ENCODE results near the gene PASK. TPM values are rescaled to one million over a fixed set of nuclear protein-coding genes. Genes with fewer than 3 reads are reported as not detected.

The PASK gene
- total and polyA plus RNA-seq, 9 of the 15 experiments (the other 6 are each of a cell fraction or from before 2014, with no cell fraction given), result 1.5 to 30.3 (median 9.9) TPM

DNA sequence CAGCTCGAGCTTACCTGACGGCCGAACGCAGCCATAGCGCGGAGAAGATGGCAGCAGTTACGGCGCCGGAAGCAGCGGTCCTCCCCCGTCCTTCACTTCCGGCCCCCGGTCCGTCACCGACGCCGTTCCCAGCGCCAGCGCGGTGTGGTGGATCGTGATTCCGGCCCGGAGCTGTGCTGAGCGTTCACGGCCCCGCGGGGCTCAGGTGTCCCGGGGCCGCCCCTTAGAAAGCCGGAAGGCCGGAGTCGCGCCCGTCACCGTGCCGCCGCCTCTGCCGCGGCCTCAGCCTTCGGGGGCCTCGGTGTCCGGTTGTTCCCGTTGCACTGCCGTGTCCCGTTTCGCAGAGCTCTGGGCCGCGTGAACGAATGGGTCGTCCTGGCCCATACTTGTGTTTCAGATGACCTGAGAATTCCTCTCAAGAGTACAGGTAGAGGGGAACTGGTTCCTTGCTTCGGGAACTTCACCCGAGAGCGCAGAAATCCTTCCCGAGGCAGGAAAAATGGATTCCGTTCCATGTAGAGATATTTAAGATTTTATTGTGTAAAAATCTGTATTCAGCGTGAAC lies 47.0 kb downstream of the PASK start, which contains the start of gene MTERF4 (continued):
- TF ChIP-seq BDP1 (IDR thresholded peaks at IDR 0.05; ENCODE audit: insufficient read depth, insufficient read length), result no peak
- no peak for TF ChIP-seq RBM39 (optimal IDR thresholded peaks at IDR 0.05; ENCODE audit: low read depth, low read length)
- TF ChIP-seq FOSL1 (tag; conservative IDR thresholded peaks at IDR 0.05), result 0 out of 2 replicates have a peak, but pooled peaks have one; percentile 19
- TF ChIP-seq NEUROD1 (IDR thresholded peaks at IDR 0.05; ENCODE audit: borderline replicate concordance, low read depth, low read length, partially characterized antibody), result peak; percentile 55
- TF ChIP-seq, protein P1, sequence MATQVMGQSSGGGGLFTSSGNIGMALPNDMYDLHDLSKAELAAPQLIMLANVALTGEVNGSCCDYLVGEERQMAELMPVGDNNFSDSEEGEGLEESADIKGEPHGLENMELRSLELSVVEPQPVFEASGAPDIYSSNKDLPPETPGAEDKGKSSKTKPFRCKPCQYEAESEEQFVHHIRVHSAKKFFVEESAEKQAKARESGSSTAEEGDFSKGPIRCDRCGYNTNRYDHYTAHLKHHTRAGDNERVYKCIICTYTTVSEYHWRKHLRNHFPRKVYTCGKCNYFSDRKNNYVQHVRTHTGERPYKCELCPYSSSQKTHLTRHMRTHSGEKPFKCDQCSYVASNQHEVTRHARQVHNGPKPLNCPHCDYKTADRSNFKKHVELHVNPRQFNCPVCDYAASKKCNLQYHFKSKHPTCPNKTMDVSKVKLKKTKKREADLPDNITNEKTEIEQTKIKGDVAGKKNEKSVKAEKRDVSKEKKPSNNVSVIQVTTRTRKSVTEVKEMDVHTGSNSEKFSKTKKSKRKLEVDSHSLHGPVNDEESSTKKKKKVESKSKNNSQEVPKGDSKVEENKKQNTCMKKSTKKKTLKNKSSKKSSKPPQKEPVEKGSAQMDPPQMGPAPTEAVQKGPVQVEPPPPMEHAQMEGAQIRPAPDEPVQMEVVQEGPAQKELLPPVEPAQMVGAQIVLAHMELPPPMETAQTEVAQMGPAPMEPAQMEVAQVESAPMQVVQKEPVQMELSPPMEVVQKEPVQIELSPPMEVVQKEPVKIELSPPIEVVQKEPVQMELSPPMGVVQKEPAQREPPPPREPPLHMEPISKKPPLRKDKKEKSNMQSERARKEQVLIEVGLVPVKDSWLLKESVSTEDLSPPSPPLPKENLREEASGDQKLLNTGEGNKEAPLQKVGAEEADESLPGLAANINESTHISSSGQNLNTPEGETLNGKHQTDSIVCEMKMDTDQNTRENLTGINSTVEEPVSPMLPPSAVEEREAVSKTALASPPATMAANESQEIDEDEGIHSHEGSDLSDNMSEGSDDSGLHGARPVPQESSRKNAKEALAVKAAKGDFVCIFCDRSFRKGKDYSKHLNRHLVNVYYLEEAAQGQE (IDR thresholded peaks at IDR 0.05; ENCODE audit: borderline replicate concordance), result no peak
- TF ChIP-seq, protein P1 (CRISPR knock-in tag; IDR thresholded peaks at IDR 0.05; ENCODE audit: low read depth), result no peak
- TF ChIP-seq, protein P2, sequence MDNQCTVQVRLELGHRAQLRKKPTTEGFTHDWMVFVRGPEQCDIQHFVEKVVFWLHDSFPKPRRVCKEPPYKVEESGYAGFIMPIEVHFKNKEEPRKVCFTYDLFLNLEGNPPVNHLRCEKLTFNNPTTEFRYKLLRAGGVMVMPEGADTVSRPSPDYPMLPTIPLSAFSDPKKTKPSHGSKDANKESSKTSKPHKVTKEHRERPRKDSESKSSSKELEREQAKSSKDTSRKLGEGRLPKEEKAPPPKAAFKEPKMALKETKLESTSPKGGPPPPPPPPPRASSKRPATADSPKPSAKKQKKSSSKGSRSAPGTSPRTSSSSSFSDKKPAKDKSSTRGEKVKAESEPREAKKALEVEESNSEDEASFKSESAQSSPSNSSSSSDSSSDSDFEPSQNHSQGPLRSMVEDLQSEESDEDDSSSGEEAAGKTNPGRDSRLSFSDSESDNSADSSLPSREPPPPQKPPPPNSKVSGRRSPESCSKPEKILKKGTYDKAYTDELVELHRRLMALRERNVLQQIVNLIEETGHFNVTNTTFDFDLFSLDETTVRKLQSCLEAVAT (IDR thresholded peaks at IDR 0.05), result no peak
- TF ChIP-seq RBM17 (IDR thresholded peaks at IDR 0.05; ENCODE audit: borderline replicate concordance, low read depth, low read length), result no peak
- TF ChIP-seq ETS2 (tag; IDR thresholded peaks at IDR 0.05; ENCODE audit: borderline replicate concordance, poor library complexity, severe bottlenecking), result no peak
- TF ChIP-seq ZNF436 (CRISPR knock-in tag; IDR thresholded peaks at IDR 0.05), result no peak
- TF ChIP-seq TCFL5 (CRISPR knock-in tag; conservative IDR thresholded peaks at IDR 0.05), result no peak
- no peak for TF ChIP-seq NCOA6 (IDR thresholded peaks at IDR 0.05)
- TF ChIP-seq, protein P3, sequence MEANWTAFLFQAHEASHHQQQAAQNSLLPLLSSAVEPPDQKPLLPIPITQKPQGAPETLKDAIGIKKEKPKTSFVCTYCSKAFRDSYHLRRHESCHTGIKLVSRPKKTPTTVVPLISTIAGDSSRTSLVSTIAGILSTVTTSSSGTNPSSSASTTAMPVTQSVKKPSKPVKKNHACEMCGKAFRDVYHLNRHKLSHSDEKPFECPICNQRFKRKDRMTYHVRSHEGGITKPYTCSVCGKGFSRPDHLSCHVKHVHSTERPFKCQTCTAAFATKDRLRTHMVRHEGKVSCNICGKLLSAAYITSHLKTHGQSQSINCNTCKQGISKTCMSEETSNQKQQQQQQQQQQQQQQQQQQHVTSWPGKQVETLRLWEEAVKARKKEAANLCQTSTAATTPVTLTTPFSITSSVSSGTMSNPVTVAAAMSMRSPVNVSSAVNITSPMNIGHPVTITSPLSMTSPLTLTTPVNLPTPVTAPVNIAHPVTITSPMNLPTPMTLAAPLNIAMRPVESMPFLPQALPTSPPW (CRISPR knock-in tag; IDR thresholded peaks at IDR 0.05), result peak; percentile 94
- TF ChIP-seq ZEB2 (IDR thresholded peaks at IDR 0.05), result peak; percentile 96
- peak; percentile 51 to 82; a peak in 2 of 4 replicates for TF ChIP-seq SIN3A (IDR thresholded peaks at IDR 0.05; ENCODE audit: borderline replicate concordance in 2 of 2, control insufficient read depth in 1 of 2, low read depth in 2 of 2, low read length in 2 of 2)
